ENCODE results near the gene SC5D. TPM values are rescaled to one million over a fixed set of nuclear protein-coding genes. Genes with fewer than 3 reads are reported as not detected.

Gene SC5D
- total RNA-seq, 1 experiment from 2014 or later: 38.4 TPM

- ATAC-seq (no peak), DNase-seq (no peak)
- Histone ChIP-seq H4K20me1 (ENCODE audit: low read length) (no peaks in the 10 kb centered on the region), H3K36me3 (ENCODE audit: low read depth, low read length) (no peaks in the 10 kb centered on the region), H3K27ac (ENCODE audit: low read length) (no peak overlapping the region), H3K4me1 (ENCODE audit: insufficient read depth, low read length) (peaks cover 4% of the 10 kb centered on the region; the same call in 1 of the 2 replicates), H3K9me3 (ENCODE audit: low read length) (no peaks in the 10 kb centered on the region), H3F3A (ENCODE audit: low read length, unreplicated experiment) (no peaks in the 10 kb centered on the region), H3K4me3 (ENCODE audit: low read length) (no peak overlapping the region), H3K27me3 (ENCODE audit: low read length) (0 out of 2 replicates have a peak, but pooled peaks cover 4% of the 10 kb centered on the region), H3K9ac (ENCODE audit: low read length) (no peak overlapping the region), H3K79me2 (ENCODE audit: low read length) (no peaks in the 10 kb centered on the region), H3K9me2 (replicated peaks; ENCODE audit: low read length) (no peaks in the 10 kb centered on the region), H2AFZ (ENCODE audit: low read length) (no peak overlapping the region), H3K4me2 (ENCODE audit: low read length) (no peak overlapping the region)
- CTCF ChIA-PET: no interaction called here
- no TSS peak for BruUV-seq (replicated peaks)
- intact Hi-C loops (cut with micrococcal nuclease): no loop called here
- TF ChIP-seq CTCF (conservative IDR thresholded peaks at IDR 0.05; ENCODE audit: low read depth, low read length): no peak
- no peak for TF ChIP-seq EZH2phosphoT487 (IDR thresholded peaks at IDR 0.05; ENCODE audit: borderline replicate concordance, low read length)
- no peak for TF ChIP-seq EZH2 (IDR thresholded peaks at IDR 0.05; ENCODE audit: low read length, unreplicated experiment)
- POLR2A ChIA-PET (ENCODE audit: unreplicated experiment): no interaction called here
Observed at GRCh38 chr11:121281698-121282097, 10.9 kb upstream of the SC5D start.

- Histone ChIP-seq H3F3A (ENCODE audit: low read length, unreplicated experiment) (no peaks in the 10 kb centered on the region), H3K27ac (ENCODE audit: low read length) (no peak overlapping the region), H3K36me3 (ENCODE audit: low read depth, low read length) (no peaks in the 10 kb centered on the region), H3K9ac (ENCODE audit: low read length) (no peak overlapping the region), H2AFZ (ENCODE audit: low read length) (no peak overlapping the region), H3K27me3 (ENCODE audit: low read length) (0 out of 2 replicates have a peak, but pooled peaks cover 4% of the 10 kb centered on the region), H3K9me2 (replicated peaks; ENCODE audit: low read length) (no peaks in the 10 kb centered on the region), H4K20me1 (ENCODE audit: low read length) (no peaks in the 10 kb centered on the region), H3K79me2 (ENCODE audit: low read length) (no peaks in the 10 kb centered on the region), H3K4me3 (ENCODE audit: low read length) (no peak overlapping the region), H3K4me2 (ENCODE audit: low read length) (no peak overlapping the region), H3K9me3 (ENCODE audit: low read length) (no peaks in the 10 kb centered on the region), H3K4me1 (ENCODE audit: insufficient read depth, low read length) (peaks cover 4% of the 10 kb centered on the region; the same call in 1 of the 2 replicates)
- DNase-seq (peak; percentile 63), ATAC-seq (peak; percentile 37)
- CTCF ChIA-PET: no interaction called here
- TF ChIP-seq CTCF (conservative IDR thresholded peaks at IDR 0.05; ENCODE audit: low read depth, low read length) (no peak), EZH2 (IDR thresholded peaks at IDR 0.05; ENCODE audit: low read length, unreplicated experiment) (no peak), EZH2phosphoT487 (IDR thresholded peaks at IDR 0.05; ENCODE audit: borderline replicate concordance, low read length) (no peak)
- intact Hi-C loops (cut with micrococcal nuclease): no loop called here
- POLR2A ChIA-PET (ENCODE audit: unreplicated experiment): no interaction called here
- no TSS peak for BruUV-seq (replicated peaks)
Observed at GRCh38 chr11:121282386-121282785, 10.2 kb upstream of the SC5D start.

GRCh38 chr11:121282886-121283502 is 9.6 kb upstream of the SC5D start:
- Histone ChIP-seq H3F3A (ENCODE audit: low read length, unreplicated experiment) (no peaks in the 10 kb centered on the region), H3K27me3 (ENCODE audit: low read length) (0 out of 2 replicates have a peak, but pooled peaks cover 4% of the 10 kb centered on the region), H3K4me1 (ENCODE audit: insufficient read depth, low read length) (peaks cover 4% of the 10 kb centered on the region; the same call in 1 of the 2 replicates), H3K9me2 (replicated peaks; ENCODE audit: low read length) (no peaks in the 10 kb centered on the region), H3K4me3 (ENCODE audit: low read length) (no peak overlapping the region), H4K20me1 (ENCODE audit: low read length) (no peaks in the 10 kb centered on the region), H2AFZ (ENCODE audit: low read length) (no peak overlapping the region), H3K9ac (ENCODE audit: low read length) (no peak overlapping the region), H3K36me3 (ENCODE audit: low read depth, low read length) (no peaks in the 10 kb centered on the region), H3K27ac (ENCODE audit: low read length) (no peak overlapping the region), H3K4me2 (ENCODE audit: low read length) (no peak overlapping the region), H3K9me3 (ENCODE audit: low read length) (no peaks in the 10 kb centered on the region), H3K79me2 (ENCODE audit: low read length) (no peaks in the 10 kb centered on the region)
- intact Hi-C loops (cut with micrococcal nuclease): no loop called here
- no peak for TF ChIP-seq EZH2 (IDR thresholded peaks at IDR 0.05; ENCODE audit: low read length, unreplicated experiment)
- TF ChIP-seq CTCF (conservative IDR thresholded peaks at IDR 0.05; ENCODE audit: low read depth, low read length): no peak
- no peak for TF ChIP-seq EZH2phosphoT487 (IDR thresholded peaks at IDR 0.05; ENCODE audit: borderline replicate concordance, low read length)
- no peak for DNase-seq
- no peak for ATAC-seq
- ChIA-PET CTCF (no interaction called here), POLR2A (ENCODE audit: unreplicated experiment) (no interaction called here)
- no TSS peak for BruUV-seq (replicated peaks)

Measured in PC-3 (cell line).